ENCODE measurements around the gene SRPRB.

Gene SRPRB

DNA sequence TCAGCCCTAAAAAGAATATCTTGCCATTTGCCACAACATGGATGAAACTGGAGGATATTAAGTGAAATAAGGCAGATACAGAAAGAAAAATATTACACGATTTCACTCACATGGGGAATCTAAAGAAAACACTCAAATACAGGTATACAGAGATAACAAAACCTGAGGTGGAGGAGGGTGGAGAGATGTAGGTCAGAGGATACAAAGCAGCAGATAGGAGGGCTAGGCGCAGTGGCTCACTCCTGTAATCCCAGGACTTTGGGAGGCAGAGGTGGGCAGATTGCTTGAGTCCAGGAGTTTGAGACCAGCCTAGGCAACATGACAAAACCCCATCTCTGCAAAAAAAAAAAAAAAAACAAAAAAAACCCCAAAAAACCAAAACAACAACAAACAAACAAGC lies 23.2 kb upstream of the SRPRB start:
- CTCF ChIA-PET = no interaction called here
- no peak for DNase-seq (ENCODE audit: extremely low spot score)
- TF ChIP-seq CTBP1 (IDR thresholded peaks at IDR 0.05; ENCODE audit: borderline replicate concordance) = no peak
- TF ChIP-seq BHLHE40 (IDR thresholded peaks at IDR 0.05; ENCODE audit: borderline replicate concordance) = no peak
- TF ChIP-seq SP1 (IDR thresholded peaks at IDR 0.05) = no peak
- TF ChIP-seq L3MBTL2 (conservative IDR thresholded peaks at IDR 0.05) = no peak
- no peak for TF ChIP-seq NFRKB (IDR thresholded peaks at IDR 0.05)
- no peak for TF ChIP-seq SUZ12 (IDR thresholded peaks at IDR 0.05)
- no peak for TF ChIP-seq ELF4 (IDR thresholded peaks at IDR 0.05)
- TF ChIP-seq, protein P1, sequence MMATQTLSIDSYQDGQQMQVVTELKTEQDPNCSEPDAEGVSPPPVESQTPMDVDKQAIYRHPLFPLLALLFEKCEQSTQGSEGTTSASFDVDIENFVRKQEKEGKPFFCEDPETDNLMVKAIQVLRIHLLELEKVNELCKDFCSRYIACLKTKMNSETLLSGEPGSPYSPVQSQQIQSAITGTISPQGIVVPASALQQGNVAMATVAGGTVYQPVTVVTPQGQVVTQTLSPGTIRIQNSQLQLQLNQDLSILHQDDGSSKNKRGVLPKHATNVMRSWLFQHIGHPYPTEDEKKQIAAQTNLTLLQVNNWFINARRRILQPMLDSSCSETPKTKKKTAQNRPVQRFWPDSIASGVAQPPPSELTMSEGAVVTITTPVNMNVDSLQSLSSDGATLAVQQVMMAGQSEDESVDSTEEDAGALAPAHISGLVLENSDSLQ (IDR thresholded peaks at IDR 0.05) = no peak
- no peak for TF ChIP-seq HDGF (IDR thresholded peaks at IDR 0.05; ENCODE audit: borderline replicate concordance)
- TF ChIP-seq TARDBP (IDR thresholded peaks at IDR 0.05) = no peak
- no peak for TF ChIP-seq ZNF384 (IDR thresholded peaks at IDR 0.05)
- POLR2A ChIA-PET = no interaction called here

DNA sequence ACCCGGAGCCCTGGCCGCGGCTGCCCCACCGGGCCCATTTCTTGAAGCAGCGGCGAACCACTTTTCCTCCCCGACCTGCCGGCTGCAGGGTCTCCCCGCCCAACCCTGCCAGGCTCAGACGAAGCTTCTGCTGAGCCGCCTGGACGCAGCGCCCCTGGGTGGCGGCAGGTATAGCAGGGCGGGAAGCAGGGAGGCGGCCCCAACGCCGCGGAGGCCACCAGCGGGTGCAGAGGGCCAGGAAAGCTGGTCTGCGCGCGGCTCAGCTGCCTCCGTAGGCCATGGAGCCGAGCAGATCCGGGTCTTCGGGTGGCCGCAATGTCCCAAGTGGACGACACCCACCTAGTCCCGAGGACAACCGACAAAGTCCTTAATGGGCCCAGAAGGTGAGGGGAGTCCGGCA lies 21.9 kb upstream of the SRPRB start:
- CTCF ChIA-PET = no interaction called here
- POLR2A ChIA-PET = no interaction called here
- DNase-seq (ENCODE audit: extremely low spot score) = no peak
- TF ChIP-seq FOXM1 (IDR thresholded peaks at IDR 0.05; ENCODE audit: borderline replicate concordance) = no peak
- no peak for TF ChIP-seq HDGF (IDR thresholded peaks at IDR 0.05; ENCODE audit: borderline replicate concordance)
- TF ChIP-seq, protein P1 (IDR thresholded peaks at IDR 0.05) = no peak
- no peak for TF ChIP-seq FOXK2 (IDR thresholded peaks at IDR 0.05)
- no peak for TF ChIP-seq SP1 (IDR thresholded peaks at IDR 0.05)
- TF ChIP-seq ZNF384 (IDR thresholded peaks at IDR 0.05) = no peak
- no peak for TF ChIP-seq L3MBTL2 (conservative IDR thresholded peaks at IDR 0.05)
- TF ChIP-seq LEF1 (IDR thresholded peaks at IDR 0.05; ENCODE audit: borderline replicate concordance) = no peak
- no peak for TF ChIP-seq FOXA1 (IDR thresholded peaks at IDR 0.05)
- TF ChIP-seq SUZ12 (IDR thresholded peaks at IDR 0.05) = no peak
- no peak for TF ChIP-seq BHLHE40 (IDR thresholded peaks at IDR 0.05; ENCODE audit: borderline replicate concordance)
- no peak for TF ChIP-seq NFRKB (IDR thresholded peaks at IDR 0.05)
- TF ChIP-seq CTBP1 (IDR thresholded peaks at IDR 0.05; ENCODE audit: borderline replicate concordance) = no peak
- no peak for TF ChIP-seq ARNT (IDR thresholded peaks at IDR 0.05)
- no peak for TF ChIP-seq ELF4 (IDR thresholded peaks at IDR 0.05)
- TF ChIP-seq TARDBP (IDR thresholded peaks at IDR 0.05) = no peak

DNA sequence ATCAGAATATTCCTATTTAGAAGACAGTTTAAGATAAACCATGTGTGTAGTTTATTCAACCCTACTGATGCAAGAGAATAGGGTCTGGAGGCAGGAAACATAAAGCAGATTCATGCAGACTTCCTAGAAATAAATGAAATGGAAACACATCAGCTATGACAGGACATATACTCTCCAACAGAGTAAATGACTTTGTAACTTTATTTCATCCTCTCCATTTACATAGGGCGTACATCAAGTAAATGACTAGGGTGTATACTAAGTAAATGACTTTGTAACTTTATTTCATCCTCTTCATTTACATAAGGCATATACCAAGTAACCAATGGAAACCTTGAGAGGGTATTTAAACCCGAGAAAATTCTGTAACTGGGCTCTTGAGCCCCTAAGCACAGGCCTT lies 17.6 kb upstream of the SRPRB start:
- TF ChIP-seq L3MBTL2 (conservative IDR thresholded peaks at IDR 0.05) (no peak), HDGF (IDR thresholded peaks at IDR 0.05; ENCODE audit: borderline replicate concordance) (no peak)
- ChIA-PET CTCF (interaction anchor here (0.6 kb wide), 2 partner anchors 138 to 426 kb away, joined by 3 to 4 read pairs; no protein-coding TSS in a partner anchor), POLR2A (no interaction called here)
- no peak for DNase-seq (ENCODE audit: extremely low spot score)

DNA sequence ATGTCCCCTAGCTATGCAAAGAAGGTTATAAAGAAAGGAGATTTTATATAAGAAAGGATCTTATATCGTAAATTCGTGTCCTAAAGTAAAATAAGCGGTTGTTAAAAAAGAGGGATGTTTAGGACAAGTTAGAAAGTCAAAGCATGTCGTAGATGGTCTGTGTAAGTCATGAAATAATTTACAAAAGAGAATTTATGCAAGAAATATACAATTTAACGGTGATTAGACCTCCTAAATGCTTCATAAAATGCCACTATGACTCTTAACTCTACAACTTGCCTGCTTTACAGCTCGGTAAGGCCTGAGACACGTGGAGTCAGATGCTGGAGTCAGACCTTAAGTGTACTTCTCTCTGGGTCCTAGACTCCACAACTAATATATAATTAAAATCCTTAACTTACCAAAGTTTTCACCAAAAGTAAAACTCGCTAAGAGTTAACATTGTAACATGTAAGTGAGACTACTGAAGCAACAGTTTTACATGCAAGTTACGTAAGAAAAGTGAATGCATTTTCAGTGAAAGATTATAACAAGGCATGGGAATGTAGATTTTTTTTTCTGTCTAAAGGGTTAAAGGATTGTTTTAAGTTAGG lies 13.3 kb upstream of the SRPRB start:
- DNase-seq (ENCODE audit: extremely low spot score) = no peak
- TF ChIP-seq FOXM1 (IDR thresholded peaks at IDR 0.05; ENCODE audit: borderline replicate concordance) (no peak), FOXK2 (IDR thresholded peaks at IDR 0.05) (no peak), CTBP1 (IDR thresholded peaks at IDR 0.05; ENCODE audit: borderline replicate concordance) (no peak), FOXA1 (IDR thresholded peaks at IDR 0.05) (no peak), ELF4 (IDR thresholded peaks at IDR 0.05) (no peak), BHLHE40 (IDR thresholded peaks at IDR 0.05; ENCODE audit: borderline replicate concordance) (no peak), ARNT (IDR thresholded peaks at IDR 0.05) (no peak), HDGF (IDR thresholded peaks at IDR 0.05; ENCODE audit: borderline replicate concordance) (no peak), LEF1 (IDR thresholded peaks at IDR 0.05; ENCODE audit: borderline replicate concordance) (no peak), L3MBTL2 (conservative IDR thresholded peaks at IDR 0.05) (no peak), ZNF384 (IDR thresholded peaks at IDR 0.05) (no peak), SUZ12 (IDR thresholded peaks at IDR 0.05) (no peak), TARDBP (IDR thresholded peaks at IDR 0.05) (no peak)
- TF ChIP-seq, protein P1 (IDR thresholded peaks at IDR 0.05) = no peak
- CTCF ChIA-PET = no interaction called here
- POLR2A ChIA-PET = no interaction called here

DNA sequence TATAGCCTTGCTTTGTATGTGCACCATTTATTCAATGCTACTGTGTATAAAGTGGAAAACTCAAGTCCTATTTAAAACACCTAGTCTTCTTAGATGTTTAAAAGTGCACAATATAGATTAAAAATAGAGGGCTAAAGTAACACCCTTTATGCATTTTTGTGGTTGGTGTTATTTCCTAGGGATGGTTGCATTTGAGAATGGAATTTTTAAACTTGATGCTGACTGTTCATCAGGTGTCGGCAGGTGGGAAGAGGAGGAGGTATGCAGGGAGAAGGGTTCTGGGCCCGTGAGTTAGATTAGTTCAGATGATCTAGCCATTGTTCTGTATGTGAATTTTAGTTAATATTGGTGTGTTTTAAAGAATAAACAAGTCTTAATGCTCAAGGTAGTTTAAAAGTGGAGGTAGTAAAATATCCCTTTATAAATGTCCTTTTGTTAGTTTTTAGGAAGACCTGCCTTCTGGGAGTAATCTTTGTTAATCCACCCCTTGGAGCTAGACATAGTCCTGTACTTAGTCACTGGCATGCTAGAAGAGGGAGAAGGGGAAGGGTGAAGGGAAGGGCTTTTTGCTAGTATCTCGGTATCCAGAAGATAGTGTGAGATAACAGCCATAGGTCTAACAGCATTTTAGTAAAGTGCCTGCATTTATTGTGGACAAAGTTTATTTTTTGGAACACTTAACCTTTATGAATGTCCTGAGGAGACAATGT lies 8.1 kb upstream of the SRPRB start:
- DNase-seq (ENCODE audit: extremely low spot score) = no peak
- no peak for TF ChIP-seq FOXM1 (IDR thresholded peaks at IDR 0.05; ENCODE audit: borderline replicate concordance)
- CTCF ChIA-PET = no interaction called here
- POLR2A ChIA-PET = no interaction called here

DNA sequence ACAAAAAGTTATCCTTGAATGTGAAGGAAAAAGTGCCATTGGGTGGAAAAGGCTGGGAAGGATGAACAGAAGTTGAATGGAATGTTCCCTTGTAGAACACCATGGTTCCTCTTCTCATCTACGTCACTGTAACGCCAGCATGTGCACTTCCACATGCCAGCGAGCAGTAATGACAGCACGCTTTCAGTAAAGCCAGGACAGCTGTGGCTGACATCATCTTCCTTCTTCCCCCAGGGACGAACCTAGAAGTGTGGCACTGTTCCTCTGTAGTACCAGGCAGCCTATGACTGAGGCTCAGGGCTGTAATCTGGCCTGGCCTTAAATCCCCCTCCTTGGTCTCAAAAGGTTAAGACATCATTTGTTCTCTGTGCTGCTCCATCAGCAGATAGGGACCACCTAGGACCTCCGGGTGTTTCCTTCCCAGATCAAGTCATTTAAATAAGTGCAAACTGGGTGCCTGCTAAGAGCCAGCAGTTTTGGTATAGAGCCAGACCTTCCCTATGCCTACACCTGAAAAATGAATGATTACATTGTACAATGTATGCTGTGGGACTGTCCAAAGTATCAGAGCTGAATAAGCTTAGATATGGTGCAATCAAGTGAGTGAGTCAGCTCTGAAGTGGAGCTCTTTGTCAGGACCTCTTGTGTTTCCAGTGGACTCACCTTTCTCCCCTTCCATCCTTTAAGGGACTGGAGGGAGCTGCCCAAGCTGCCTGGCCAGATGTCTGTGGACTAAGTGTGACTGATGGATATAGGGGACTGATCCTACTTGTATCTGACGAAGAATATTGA lies 5.6 kb upstream of the SRPRB start:
- ChIA-PET POLR2A (no interaction called here), CTCF (no interaction called here)
- TF ChIP-seq HDGF (IDR thresholded peaks at IDR 0.05; ENCODE audit: borderline replicate concordance) (no peak), FOXK2 (IDR thresholded peaks at IDR 0.05) (no peak), TARDBP (IDR thresholded peaks at IDR 0.05) (no peak)
- DNase-seq (ENCODE audit: extremely low spot score) = no peak
